A673 (cell line): ENCODE measurements around the gene EML1. TPM values are rescaled to one million over a fixed set of nuclear protein-coding genes. Genes with fewer than 3 reads are reported as not detected.

Source experiments
- BruUV-seq: library from RNA; stranded (reverse); fragments of 400-500 nt; replicated peaks from 2 replicates; lab custom pipeline; 2021; lab: Mats Ljungman, UMichigan
- CTCF ChIA-PET: fragments of 300-600 bp; sonication (Branson Sonifier 250); formaldehyde crosslinking; loops from one replicate; lab custom pipeline; 2022; ENCODE audit warnings: antibody characterized with exemption; lab: Charles Lee
- POLR2A ChIA-PET: fragments of 300-600 bp; sonication (Branson Sonifier 250); formaldehyde crosslinking; loops from one replicate; lab custom pipeline; 2022; ENCODE audit warnings: antibody characterized with exemption; ENCODE audit not compliant: low non-redundant PET; lab: Charles Lee
- DNase-seq: peaks from one replicate; pipeline ENCODE4 v3.0.0-alpha.2; 2015; ENCODE audit warnings: low spot score
- H3K27ac ChIP-seq: fragments of 200-600 bp; sonication (generic); 2 replicates; pipeline ENCODE4 v1.5.1; 2016; ENCODE audit warnings: mixed run types, low read depth, mild to moderate bottlenecking, mixed read lengths, antibody characterized with exemption, low read length; ENCODE audit not compliant: poor library complexity, severe bottlenecking
- H3K27me3 ChIP-seq: fragments of 200-600 bp; sonication (generic); replicated peaks from 2 replicates; pipeline ENCODE4 v1.6.1; 2017; ENCODE audit warnings: mixed run types, low read depth, mild to moderate bottlenecking, mixed read lengths, antibody characterized with exemption, low read length; ENCODE audit not compliant: insufficient read depth, poor library complexity
- H3K36me3 ChIP-seq: fragments of 200-600 bp; sonication (generic); 2 replicates; pipeline ENCODE4 v1.6.1; 2016; ENCODE audit warnings: mixed run types, mild to moderate bottlenecking, mixed read lengths, antibody characterized with exemption, low read length; ENCODE audit not compliant: insufficient read depth, poor library complexity, severe bottlenecking
- H3K4me1 ChIP-seq: fragments of 200-600 bp; sonication (generic); 2 replicates; pipeline ENCODE4 v1.6.1; 2017; ENCODE audit warnings: mixed run types, mild to moderate bottlenecking, mixed read lengths, antibody characterized with exemption, low read length; ENCODE audit not compliant: insufficient read depth, poor library complexity, severe bottlenecking
- H3K4me3 ChIP-seq: fragments of 200-600 bp; sonication (generic); 2 replicates; pipeline ENCODE4 v1.5.1; 2016; ENCODE audit warnings: low read depth, mixed run types, mild to moderate bottlenecking, mixed read lengths, low read length; ENCODE audit not compliant: poor library complexity, severe bottlenecking
- H3K9me3 ChIP-seq: fragments of 200-600 bp; sonication (generic); 2 replicates; pipeline ENCODE4 v1.6.1; 2016; ENCODE audit warnings: mixed run types, low read depth, mild to moderate bottlenecking, mixed read lengths, antibody characterized with exemption, low read length; ENCODE audit not compliant: poor library complexity, severe bottlenecking
- CTCF ChIP-seq: fragments of 300-800, 200-600 bp; sonication (generic); conservative IDR thresholded peaks from 2 replicates; pipeline ENCODE4 v1.5.1; 2017; ENCODE audit warnings: low read depth, mild to moderate bottlenecking, antibody characterized with exemption, low read length, moderate library complexity, mixed read lengths
- EZH2 ChIP-seq: fragments of 200-600 bp; sonication (generic); IDR thresholded peaks from 2 replicates; pipeline ENCODE4 v1.6.1; 2017; ENCODE audit warnings: borderline replicate concordance, low read depth, mild to moderate bottlenecking, mixed read lengths, antibody characterized with exemption, low read length; ENCODE audit not compliant: poor library complexity, severe bottlenecking
- intact Hi-C: fragments of 100-400 bp; cut with micrococcal nuclease; formaldehyde crosslinking; loops from one replicate; pipeline ENCODE4 v1.10.0; 2022; ENCODE audit not compliant: unreplicated experiment
- total RNA-seq: library from RNA; stranded (reverse); gene quantifications from 2 replicates; pipeline ENCODE4 v1.2.3, GENCODE V29; 2021

The EML1 gene
- total RNA-seq, 1 experiment from 2014 or later: 34.1 TPM

- DNase-seq: no peak
- Histone ChIP-seq H3K27me3 (no peaks in the 10 kb centered on the region), H3K9me3 (no peaks in the 10 kb centered on the region), H3K4me1 (peaks cover 5% of the 10 kb centered on the region), H3K36me3 (no peaks in the 10 kb centered on the region), H3K4me3 (no peak overlapping the region), H3K27ac (no peak overlapping the region)
- CTCF ChIA-PET: no interaction called here
- intact Hi-C loops: no loop called here
- POLR2A ChIA-PET: no interaction called here
- TF ChIP-seq CTCF: no peak
- TF ChIP-seq EZH2: no peak
- BruUV-seq: no TSS peak
Observed at GRCh38 chr14:99763527-99764221, 29.5 kb upstream of the EML1 start.

DNA sequence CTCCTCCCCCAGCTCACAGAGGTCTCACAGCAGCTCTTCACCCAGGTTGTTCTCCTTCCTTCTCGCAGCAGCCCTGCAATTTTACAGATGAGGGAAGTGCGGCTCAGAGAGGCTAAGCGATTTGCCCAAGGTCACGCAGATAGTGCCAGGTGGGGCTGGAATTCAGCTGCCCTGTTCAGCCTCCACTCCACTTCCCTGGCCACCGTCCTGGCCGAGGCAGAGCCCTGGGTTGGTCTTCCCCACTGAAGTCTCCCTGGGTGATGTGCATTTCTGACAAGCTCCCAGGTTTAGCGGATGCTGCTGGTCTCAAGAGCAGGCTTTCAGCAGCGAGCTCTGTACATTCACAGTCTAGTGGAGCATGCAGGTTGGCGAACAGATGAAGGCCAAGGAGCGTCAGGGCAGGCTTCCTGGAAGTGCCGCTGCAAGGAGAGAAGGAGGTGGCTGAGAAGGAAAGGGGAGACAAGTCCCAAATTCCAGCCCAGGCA, 28.9 kb upstream of the EML1 start:
- Histone ChIP-seq H3K9me3 (no peaks in the 10 kb centered on the region), H3K4me1 (no peaks in the 10 kb centered on the region), H3K4me3 (no peak overlapping the region), H3K27me3 (no peaks in the 10 kb centered on the region), H3K27ac (no peak overlapping the region), H3K36me3 (no peaks in the 10 kb centered on the region)
- intact Hi-C loops: no loop called here
- DNase-seq: no peak
- CTCF ChIA-PET: no interaction called here
- POLR2A ChIA-PET: no interaction called here
- TF ChIP-seq EZH2 (no peak), CTCF (no peak)
- BruUV-seq: no TSS peak

DNA sequence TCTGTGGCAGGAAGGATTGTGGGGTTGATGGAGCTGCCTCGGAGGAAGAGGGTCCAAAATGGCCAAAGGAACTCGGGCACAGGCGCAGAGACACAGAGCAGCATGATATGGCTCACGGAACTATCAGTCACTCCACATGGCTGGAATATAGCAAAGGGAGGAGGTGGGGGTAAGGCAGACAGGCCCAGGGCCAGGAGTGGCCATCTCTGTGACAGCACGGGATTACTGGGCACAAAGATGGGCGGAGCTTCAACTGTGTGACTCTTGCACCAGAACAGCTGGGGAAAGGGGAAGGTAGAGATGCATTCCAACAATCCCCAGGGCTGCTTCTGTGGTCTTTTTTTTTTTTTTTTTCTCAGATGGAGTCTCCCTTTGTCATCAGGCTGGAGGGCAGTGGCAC, 24.8 kb upstream of the EML1 start:
- Histone ChIP-seq H3K27ac (no peak overlapping the region), H3K4me1 (no peaks in the 10 kb centered on the region), H3K4me3 (no peak overlapping the region), H3K9me3 (no peaks in the 10 kb centered on the region), H3K36me3 (no peaks in the 10 kb centered on the region), H3K27me3 (no peaks in the 10 kb centered on the region)
- TF ChIP-seq EZH2: no peak
- no peak for TF ChIP-seq CTCF
- ChIA-PET POLR2A (no interaction called here), CTCF (interaction anchor here (0.7 kb wide), 1 partner anchor 177 kb away, joined by 12 read pairs; no protein-coding TSS in a partner anchor)
- intact Hi-C loops: no loop called here
- peak; percentile 22 for DNase-seq
- BruUV-seq: no TSS peak
